OCI-LY7 (cell line): ENCODE results near the gene ADGRD1.

Experiments
- CTCF ChIP-seq: fragments of 200-600 bp; sonication (generic); conservative IDR thresholded peaks from 2 replicates; pipeline ENCODE4 v1.5.1; 2014; ENCODE audit warnings: mild to moderate bottlenecking, antibody characterized with exemption, low read length, moderate library complexity, mixed read lengths
- EZH2phosphoT487 ChIP-seq: fragments of 200-600 bp; sonication (generic); IDR thresholded peaks from 2 replicates; pipeline ENCODE4 v1.6.1; 2018; ENCODE audit warnings: low read depth, borderline replicate concordance, mild to moderate bottlenecking, mixed run types, antibody characterized with exemption, low read length, moderate library complexity, mixed read lengths

DNA sequence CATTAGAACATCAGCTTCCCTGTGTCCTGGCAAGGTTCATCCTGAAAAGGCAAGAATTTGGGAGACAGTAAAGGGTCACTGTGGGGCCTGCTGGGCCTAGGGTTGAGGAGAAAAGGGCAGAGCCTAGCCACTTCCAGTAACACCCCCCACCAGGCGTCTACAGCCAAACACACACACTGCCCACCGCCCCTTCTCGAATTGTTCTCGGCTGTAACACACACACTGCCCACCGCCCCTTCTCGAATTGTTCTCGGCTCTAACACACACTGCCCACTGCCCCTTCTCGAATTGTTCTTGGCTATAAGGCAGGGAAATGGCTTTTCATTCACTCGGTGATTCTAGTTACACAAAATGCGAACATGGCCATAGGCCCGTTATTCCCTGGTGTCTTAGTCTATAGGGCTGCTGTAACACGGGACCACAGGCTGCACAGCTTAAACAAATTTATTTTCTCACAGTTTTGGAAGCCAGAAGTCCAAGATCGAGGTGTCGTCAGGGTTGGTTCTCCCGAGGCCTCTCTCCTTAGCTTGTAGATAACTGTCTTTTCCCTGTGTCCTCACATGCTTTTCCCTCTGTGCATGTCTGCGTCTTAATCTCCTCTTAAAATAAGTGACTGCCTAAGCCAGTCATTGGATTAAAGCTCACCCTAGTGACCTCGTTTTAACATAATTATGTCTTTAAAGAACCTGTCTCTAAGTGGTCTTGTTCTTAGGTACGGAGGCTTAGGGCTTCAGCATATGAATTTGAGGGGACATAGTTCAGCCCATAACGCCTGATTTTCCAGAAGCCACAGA, 171.0 kb downstream of the ADGRD1 start:
- TF ChIP-seq CTCF (no peak), EZH2phosphoT487 (no peak)
